Keratinocyte (primary cell): Measurements from ENCODE around the gene SNX13.

ENCODE experiments used
- CTCF ChIP-seq, 3 experiments: IDR thresholded peaks in 1 of 3; conservative IDR thresholded peaks in 1 of 3; optimal IDR thresholded peaks in 1 of 3; 2 replicates in 2 of 3; 3 replicates in 1 of 3; pipeline versions ENCODE3 to v1.5.1; 2011; ENCODE audit warnings: low read length in 3 of 3, mild to moderate bottlenecking in 3 of 3, moderate library complexity in 2 of 3, control low read depth in 1 of 3, inconsistent platforms in 1 of 3; ENCODE audit not compliant: insufficient read depth in 2 of 3; ENCODE audit errors: extremely low read depth in 1 of 3
- EZH2 ChIP-seq: IDR thresholded peaks from one replicate; pipeline ENCODE4 v1.6.1; 2012; ENCODE audit warnings: inconsistent platforms, mild to moderate bottlenecking, low read length, moderate library complexity

GRCh38 chr7:17984288-17984687 is 44.0 kb upstream of the SNX13 start:
- TF ChIP-seq CTCF (optimal IDR thresholded peaks at IDR 0.05 in 1 of 3, IDR thresholded peaks at IDR 0.05 in 1 of 3, conservative IDR thresholded peaks at IDR 0.05 in 1 of 3; ENCODE audit: extremely low read depth in 1 of 3, insufficient read depth in 2 of 3, low read length in 3 of 3) (no peak), EZH2 (no peak)
